DOHH2 (cell line): ENCODE measurements around the gene KMT2C.

Experiments used
- H3F3A ChIP-seq: fragments of 200-600 bp; sonication (generic), shearing (Covaris generic); 2 replicates; pipeline ENCODE4 v1.6.0; 2016; ENCODE audit warnings: antibody characterized with exemption, mild to moderate bottlenecking; ENCODE audit not compliant: control insufficient read depth, insufficient read depth
- H3K27ac ChIP-seq: fragments of 200-600 bp; sonication (generic); 2 replicates; pipeline ENCODE4 v1.5.1; 2014; ENCODE audit warnings: low read depth, mild to moderate bottlenecking, low read length, moderate library complexity
- H3K27me3 ChIP-seq: fragments of 200-600 bp; sonication (generic); 2 replicates; pipeline ENCODE4 v1.6.1; 2014; ENCODE audit warnings: mild to moderate bottlenecking, low read length, mixed read lengths; ENCODE audit not compliant: control insufficient read depth
- H3K36me3 ChIP-seq: fragments of 200-600 bp; sonication (generic); 2 replicates; pipeline ENCODE4 v1.6.1; 2014; ENCODE audit warnings: mild to moderate bottlenecking, low read length, moderate library complexity, mixed read lengths; ENCODE audit not compliant: control insufficient read depth
- H3K4me1 ChIP-seq: fragments of 200-600 bp; sonication (generic); 2 replicates; pipeline ENCODE4 v1.6.1; 2014; ENCODE audit warnings: mild to moderate bottlenecking, low read length, mixed read lengths; ENCODE audit not compliant: control insufficient read depth
- H3K4me2 ChIP-seq: fragments of 200-600 bp; sonication (generic); 2 replicates; pipeline ENCODE4 v1.6.0; 2014; ENCODE audit warnings: mild to moderate bottlenecking, low read length, moderate library complexity
- H3K4me3 ChIP-seq: fragments of 200-600 bp; sonication (generic); 2 replicates; pipeline ENCODE4 v1.5.1; 2014; ENCODE audit warnings: mild to moderate bottlenecking, low read length, mixed read lengths
- H3K79me2 ChIP-seq: fragments of 200-600 bp; sonication (generic); 2 replicates; pipeline ENCODE4 v1.6.1; 2014; ENCODE audit warnings: mild to moderate bottlenecking, low read length, mixed read lengths; ENCODE audit not compliant: control insufficient read depth
- H3K9me2 ChIP-seq: fragments of 200-600 bp; sonication (generic); replicated peaks from 2 replicates; pipeline ENCODE4 v1.6.1; 2014; ENCODE audit warnings: mild to moderate bottlenecking, low read length, mixed read lengths; ENCODE audit not compliant: control insufficient read depth
- H3K9me3 ChIP-seq: fragments of 200-600 bp; sonication (generic); 2 replicates; pipeline ENCODE4 v1.6.1; 2014; ENCODE audit warnings: antibody characterized with exemption, low read length, mixed read lengths; ENCODE audit not compliant: control insufficient read depth, insufficient read depth
- H4K20me1 ChIP-seq: fragments of 200-600 bp; sonication (generic); 2 replicates; pipeline ENCODE4 v1.6.0; 2014; ENCODE audit warnings: low read depth, mild to moderate bottlenecking, antibody characterized with exemption, low read length, moderate library complexity; ENCODE audit not compliant: control insufficient read depth, insufficient read depth
- CTCF ChIP-seq: fragments of 200-600 bp; sonication (generic); IDR thresholded peaks from one replicate; pipeline ENCODE4 v1.5.1; 2014; ENCODE audit warnings: antibody characterized with exemption, mild to moderate bottlenecking, low read depth, low read length; ENCODE audit not compliant: poor library complexity, severe bottlenecking
- EZH2phosphoT487 ChIP-seq: fragments of 200-600 bp; sonication (generic); IDR thresholded peaks from 2 replicates; pipeline ENCODE4 v1.6.1; 2017; ENCODE audit warnings: borderline replicate concordance, mild to moderate bottlenecking, antibody characterized with exemption, low read length, moderate library complexity, mixed read lengths

KMT2C gene

GRCh38 chr7:152338561-152338960, 97.2 kb downstream of the KMT2C start:
- H3K9me3 ChIP-seq: no peaks in the 10 kb centered on the region
- TF ChIP-seq CTCF: no peak
- no peak for TF ChIP-seq EZH2phosphoT487
- peaks cover 89% of the 10 kb centered on the region for H3K4me1 ChIP-seq
- peaks cover 98% of the 10 kb centered on the region for H3K79me2 ChIP-seq
- peaks cover 11% of the 10 kb centered on the region; the same call in 1 of the 2 replicates for H4K20me1 ChIP-seq
- H3K4me2 ChIP-seq: no peak overlapping the region
- no peaks in the 10 kb centered on the region for H3K9me2 ChIP-seq
- peaks cover 20% of the 10 kb centered on the region for H3F3A ChIP-seq
- H3K27me3 ChIP-seq: no peaks in the 10 kb centered on the region
- H3K27ac ChIP-seq: no peak overlapping the region
- H3K36me3 ChIP-seq: peaks cover 12% of the 10 kb centered on the region; the same call in 1 of the 2 replicates
- H3K4me3 ChIP-seq: no peak overlapping the region

GRCh38 chr7:152336754-152337368, 98.9 kb downstream of the KMT2C start:
- H3K4me2 ChIP-seq: no peak overlapping the region
- no peaks in the 10 kb centered on the region for H3K27me3 ChIP-seq
- no peaks in the 10 kb centered on the region for H3K9me3 ChIP-seq
- no peak overlapping the region for H3K4me3 ChIP-seq
- peaks cover 98% of the 10 kb centered on the region for H3K79me2 ChIP-seq
- peak; percentile 88 for TF ChIP-seq CTCF
- no peak for TF ChIP-seq EZH2phosphoT487
- H3K4me1 ChIP-seq: peaks cover 81% of the 10 kb centered on the region
- no peak overlapping the region for H3K27ac ChIP-seq
- peaks cover 25% of the 10 kb centered on the region; the same call in 1 of the 2 replicates for H4K20me1 ChIP-seq
- no peaks in the 10 kb centered on the region; the same call in 1 of the 2 replicates for H3K36me3 ChIP-seq
- H3F3A ChIP-seq: peaks cover 11% of the 10 kb centered on the region
- no peaks in the 10 kb centered on the region for H3K9me2 ChIP-seq

GRCh38 chr7:152335900-152336571, 99.8 kb downstream of the KMT2C start:
- Histone ChIP-seq H3K79me2 (peaks cover 98% of the 10 kb centered on the region), H3K27ac (no peak overlapping the region)
- no peak for TF ChIP-seq EZH2phosphoT487
- no peak for TF ChIP-seq CTCF

More at GRCh38 chr7:152335900-152336571, 99.8 kb downstream of the KMT2C start:
- peaks cover 2% of the 10 kb centered on the region for H3K36me3 ChIP-seq
- no peaks in the 10 kb centered on the region for H3K9me2 ChIP-seq
- H3K9me3 ChIP-seq: no peaks in the 10 kb centered on the region
- H3K4me3 ChIP-seq: no peak overlapping the region
- H3F3A ChIP-seq: peaks cover 5% of the 10 kb centered on the region; the same call in 1 of the 2 replicates
- peaks cover 73% of the 10 kb centered on the region for H3K4me1 ChIP-seq
- H3K4me2 ChIP-seq: no peak overlapping the region
- peaks cover 25% of the 10 kb centered on the region; the same call in 1 of the 2 replicates for H4K20me1 ChIP-seq
- no peaks in the 10 kb centered on the region for H3K27me3 ChIP-seq
